GM10847 (cell line): ENCODE results near the gene REXO1.

Source experiments
- POLR2A ChIP-seq: IDR thresholded peaks from 2 replicates; pipeline ENCODE4 v1.6.1; 2011; ENCODE audit not compliant: insufficient read length; ENCODE audit errors: extremely low read depth

REXO1 gene

GRCh38 chr19:1874554-1875185, 26.4 kb upstream of the REXO1 start:
- TF ChIP-seq POLR2A: no peak

- TF ChIP-seq POLR2A: no peak
Measured at GRCh38 chr19:1873524-1874473, 25.5 kb upstream of the REXO1 start.

GRCh38 chr19:1872807-1873523, 24.7 kb upstream of the REXO1 start:
- TF ChIP-seq POLR2A: no peak

- TF ChIP-seq POLR2A: no peak
Measured at GRCh38 chr19:1871630-1872029, 23.3 kb upstream of the REXO1 start.

GRCh38 chr19:1871140-1871597, 22.9 kb upstream of the REXO1 start:
- TF ChIP-seq POLR2A: no peak

- no peak for TF ChIP-seq POLR2A
Measured at GRCh38 chr19:1868971-1869370, 20.7 kb upstream of the REXO1 start.

GRCh38 chr19:1867349-1867724, 19.1 kb upstream of the REXO1 start:
- no peak for TF ChIP-seq POLR2A

- no peak for TF ChIP-seq POLR2A
Measured at GRCh38 chr19:1866693-1867348, 18.5 kb upstream of the REXO1 start.

GRCh38 chr19:1865172-1866010, 17.1 kb upstream of the REXO1 start:
- TF ChIP-seq POLR2A: no peak

GRCh38 chr19:1864480-1865171, 16.3 kb upstream of the REXO1 start:
- TF ChIP-seq POLR2A: peak; percentile 25

GRCh38 chr19:1863638-1864479, 15.6 kb upstream of the REXO1 start:
- peak; percentile 50 for TF ChIP-seq POLR2A

- peak; percentile 63 for TF ChIP-seq POLR2A
Measured at GRCh38 chr19:1863328-1863637, 15.0 kb upstream of the REXO1 start, which contains the start of gene KLF16. Gene KLF16 (minus strand): TSS chr19:1863579. CDS start chr19:1863497, 82 bp downstream.
